Thyroid gland (tissue), 4 donors: ENCODE data around the gene PCCA.

Source experiments
- CTCF ChIP-seq, 6 experiments: fragments of 200-600 bp in 3 of 6; fragments of 450-650 bp in 3 of 6; sonication (generic) in 3 of 6; IDR thresholded peaks; one replicate each; pipeline ENCODE4 v1.5.1; 2016 to 2019; ENCODE audit warnings: antibody characterized with exemption in 6 of 6, mild to moderate bottlenecking in 2 of 6, inconsistent platforms in 1 of 6, moderate library complexity in 1 of 6
- POLR2A ChIP-seq, 2 donors: fragments of 450-650 bp; IDR thresholded peaks; one replicate each; pipeline ENCODE4 v1.6.1; 2017; ENCODE audit warnings: antibody characterized with exemption in 2 of 2, mild to moderate bottlenecking in 2 of 2, moderate library complexity in 1 of 2

GRCh38 chr13:100365680-100366079, 276.8 kb downstream of the PCCA start:
- no peak for TF ChIP-seq CTCF (IDR thresholded peaks at IDR 0.05)
- TF ChIP-seq POLR2A (IDR thresholded peaks at IDR 0.05) = no peak
